Fibroblast of lung (primary cell): ENCODE results near the gene IL15RA. TPM values are rescaled to one million over a fixed set of nuclear protein-coding genes. Genes with fewer than 3 reads are reported as not detected.

Experiments used
- DNase-seq, 2 donors: peaks; one replicate each; pipeline versions ENCODE4 v3.0.0 to v3.0.0-alpha.2; 2010; ENCODE audit warnings: low read depth in 2 of 2
- H2AFZ ChIP-seq: 2 replicates; pipeline ENCODE4 v1.5.1; 2012; ENCODE audit warnings: low read length, control low read depth, inconsistent platforms
- H3K27ac ChIP-seq: 2 replicates; pipeline ENCODE4 v1.5.1; 2011; ENCODE audit warnings: low read length, control low read depth; ENCODE audit not compliant: insufficient read depth
- H3K27me3 ChIP-seq: 2 replicates; pipeline ENCODE4 v1.5.1; 2011; ENCODE audit warnings: mild to moderate bottlenecking, low read length; ENCODE audit not compliant: control insufficient read depth, insufficient read depth
- H3K36me3 ChIP-seq: 2 replicates; pipeline ENCODE4 v1.5.1; 2011; ENCODE audit warnings: low read length; ENCODE audit not compliant: control insufficient read depth, insufficient read depth
- H3K4me1 ChIP-seq: 2 replicates; pipeline ENCODE4 v1.5.1; 2011; ENCODE audit warnings: low read length; ENCODE audit not compliant: control insufficient read depth, insufficient read depth; ENCODE audit errors: extremely low read depth
- H3K4me2 ChIP-seq: 2 replicates; pipeline ENCODE4 v1.5.1; 2011; ENCODE audit warnings: low read length, control low read depth; ENCODE audit not compliant: insufficient read depth; ENCODE audit errors: extremely low read depth
- H3K4me3 ChIP-seq, 4 experiments: fragments of 200-600 bp in 1 of 4; sonication (generic) in 1 of 4; replicated peaks in 1 of 4; 2 replicates each; pipeline ENCODE4 v1.5.1; 2011 to 2016; ENCODE audit warnings: low read length in 4 of 4, low read depth in 3 of 4, mild to moderate bottlenecking in 3 of 4, control low read depth in 2 of 4, inconsistent platforms in 1 of 4, mixed read lengths in 1 of 4; ENCODE audit not compliant: insufficient read depth in 1 of 4; ENCODE audit errors: control extremely low read depth in 1 of 4
- H3K79me2 ChIP-seq: 2 replicates; pipeline ENCODE4 v1.5.1; 2012; ENCODE audit warnings: mild to moderate bottlenecking, low read length, inconsistent platforms; ENCODE audit not compliant: control insufficient read depth, insufficient read depth
- H3K9ac ChIP-seq: 2 replicates; pipeline ENCODE4 v1.5.1; 2011; ENCODE audit warnings: mild to moderate bottlenecking, low read length, control low read depth; ENCODE audit not compliant: insufficient read depth
- H3K9me3 ChIP-seq: 2 replicates; pipeline ENCODE4 v1.5.1; 2012; ENCODE audit warnings: low read depth, low read length; ENCODE audit not compliant: control insufficient read depth, insufficient read depth
- H4K20me1 ChIP-seq: 2 replicates; pipeline ENCODE4 v1.5.1; 2011; ENCODE audit warnings: low read length; ENCODE audit not compliant: control insufficient read depth, insufficient read depth; ENCODE audit errors: extremely low read depth
- CTCF ChIP-seq, 2 donors: IDR thresholded peaks in 1 of 2; conservative IDR thresholded peaks in 1 of 2; 1 replicate in 1 of 2; 2 replicates in 1 of 2; pipeline ENCODE4 v1.5.1; 2011 to 2012; ENCODE audit warnings: low read length in 2 of 2, control low read depth in 1 of 2, inconsistent platforms in 1 of 2, low read depth in 1 of 2, mild to moderate bottlenecking in 1 of 2
- EZH2 ChIP-seq: IDR thresholded peaks from 2 replicates; pipeline ENCODE4 v1.5.1; 2012; ENCODE audit warnings: low read length, control low read depth, mild to moderate bottlenecking; ENCODE audit errors: missing control alignments
- polyA plus RNA-seq, 2 donors: library from polyadenylated mRNA; depleted of rRNA in 1 of 2; stranded (reverse) in 1 of 2; unstranded in 1 of 2; fragments of >200 nt; gene quantifications; 2 replicates each; pipeline ENCODE4 v1.2.1, GENCODE V29; 2011 to 2012; ENCODE audit warnings: missing spikeins in 1 of 2
- total RNA-seq: library from RNA; depleted of rRNA; stranded (reverse); fragments of >200 nt; gene quantifications from 2 replicates; pipeline ENCODE4 v1.2.1, GENCODE V29; 2014

IL15RA gene
- total and polyA plus RNA-seq, 2 donors (not counting 1 experiment from before 2014, with no cell fraction given): 5.9 to 13.7 TPM

DNA sequence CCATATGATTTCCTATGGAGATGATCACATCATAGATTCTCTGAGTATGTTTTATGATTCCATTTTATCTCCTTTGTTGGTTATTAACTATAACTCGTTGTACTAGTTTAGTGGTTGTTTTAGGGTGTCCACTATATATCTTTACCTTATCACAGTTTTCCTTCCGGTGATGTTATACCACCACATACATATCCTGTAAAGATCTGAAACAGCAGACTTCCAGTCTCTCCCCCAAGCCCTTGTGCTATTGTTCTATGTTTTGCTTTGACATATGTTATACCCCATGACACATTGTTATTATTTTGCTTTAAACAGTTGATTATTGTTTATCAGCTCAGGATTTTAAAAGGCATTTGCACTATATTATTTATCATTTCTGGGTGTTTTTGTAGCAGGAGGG, 7.3 kb downstream of the IL15RA start:
- Histone ChIP-seq H3K79me2 (peaks cover 1% of the 10 kb centered on the region), H3K27me3 (no peaks in the 10 kb centered on the region)

GRCh38 chr10:5968681-5969453, 8.5 kb downstream of the IL15RA start:
- no peak for TF ChIP-seq CTCF (conservative IDR thresholded peaks at IDR 0.05 in 1 of 2, IDR thresholded peaks at IDR 0.05 in 1 of 2; ENCODE audit: low read depth in 1 of 2, low read length in 2 of 2)
- TF ChIP-seq EZH2: no peak
- Histone ChIP-seq H2AFZ (no peak overlapping the region), H3K27ac (no peak overlapping the region), H3K4me3 (no peak overlapping the region), H3K27me3 (no peaks in the 10 kb centered on the region), H3K4me2 (no peak overlapping the region), H3K9me3 (no peaks in the 10 kb centered on the region), H3K36me3 (no peaks in the 10 kb centered on the region), H3K4me1 (no peaks in the 10 kb centered on the region), H3K79me2 (no peaks in the 10 kb centered on the region), H3K9ac (no peak overlapping the region), H4K20me1 (no peaks in the 10 kb centered on the region)
- DNase-seq: no peak

More for the DNA sequence above, 7.3 kb downstream of the IL15RA start:
- no peak overlapping the region for H3K4me3 ChIP-seq
- no peak for DNase-seq
- H4K20me1 ChIP-seq: no peaks in the 10 kb centered on the region
- H3K9me3 ChIP-seq: no peaks in the 10 kb centered on the region
- H3K4me2 ChIP-seq: no peak overlapping the region
- H3K27ac ChIP-seq: no peak overlapping the region
- no peaks in the 10 kb centered on the region for H3K36me3 ChIP-seq
- H3K9ac ChIP-seq: no peak overlapping the region
- no peak overlapping the region for H2AFZ ChIP-seq
- TF ChIP-seq CTCF (conservative IDR thresholded peaks at IDR 0.05 in 1 of 2, IDR thresholded peaks at IDR 0.05 in 1 of 2; ENCODE audit: low read depth in 1 of 2, low read length in 2 of 2) (no peak), EZH2 (no peak)
- H3K4me1 ChIP-seq: no peaks in the 10 kb centered on the region

- no peaks in the 10 kb centered on the region for H3K9me3 ChIP-seq
- no peaks in the 10 kb centered on the region for H3K36me3 ChIP-seq
- no peaks in the 10 kb centered on the region for H4K20me1 ChIP-seq
- no peak overlapping the region for H2AFZ ChIP-seq
- no peak overlapping the region for H3K4me2 ChIP-seq
- no peaks in the 10 kb centered on the region for H3K27me3 ChIP-seq
- no peak overlapping the region for H3K9ac ChIP-seq
- no peaks in the 10 kb centered on the region for H3K4me1 ChIP-seq
- no peak overlapping the region for H3K27ac ChIP-seq
- TF ChIP-seq CTCF (conservative IDR thresholded peaks at IDR 0.05 in 1 of 2, IDR thresholded peaks at IDR 0.05 in 1 of 2; ENCODE audit: low read depth in 1 of 2, low read length in 2 of 2) (no peak), EZH2 (no peak)
- DNase-seq: no peak
- no peaks in the 10 kb centered on the region for H3K79me2 ChIP-seq
- no peak overlapping the region for H3K4me3 ChIP-seq
Observed at GRCh38 chr10:5968037-5968680, 9.2 kb downstream of the IL15RA start.
